ENCODE results near the gene ARG1. TPM values are rescaled to one million over a fixed set of nuclear protein-coding genes. Genes with fewer than 3 reads are reported as not detected.

The ARG1 gene
- polyA plus RNA-seq, 2 of the 4 experiments (the other 2 are of a cell fraction), result not detected

- no peak for ATAC-seq
These were observed 21.1 kb upstream of the ARG1 start for GRCh38 chr6:131551902-131552301.

DNA sequence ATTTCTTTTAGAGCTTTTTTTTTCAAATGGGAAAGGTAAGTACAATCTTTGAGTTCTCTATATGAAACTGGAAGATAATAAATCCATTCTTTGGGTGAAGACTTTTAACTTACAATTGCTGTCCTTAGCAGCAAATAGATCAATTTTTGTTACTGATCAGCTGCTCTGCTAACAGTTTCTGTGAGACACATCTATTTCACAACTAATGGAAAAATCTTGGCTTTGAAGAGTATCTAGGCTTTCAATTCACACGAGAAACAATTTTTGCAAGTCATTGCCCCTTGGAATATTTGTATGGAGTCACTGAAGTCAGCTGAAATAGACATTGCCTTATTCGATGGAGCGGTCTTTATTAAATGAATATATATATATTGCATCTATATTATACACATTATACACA lies 20.5 kb upstream of the ARG1 start:
- ATAC-seq (no peak), DNase-seq (ENCODE audit: low read depth in 1 of 2, low spot score in 1 of 2) (no peak), FAIRE-seq (no peak)
- ChIA-PET CTCF (no interaction called here), POLR2A (no interaction called here)
- 63% methylated on average over 3 of the region's 3 CpGs for WGBS (ENCODE audit: missing lambda C conversion rate)
- Histone ChIP-seq H3K4me3 (no peak overlapping the region), H3K9me3 (no peaks in the 10 kb centered on the region), H3K27ac (no peak overlapping the region), H3K4me1 (no peaks in the 10 kb centered on the region), H3K4me2 (no peak overlapping the region)
- no peak for TF ChIP-seq TP53 (CRISPR knock-in tag; IDR thresholded peaks at IDR 0.05)
- no peak for TF ChIP-seq ZFP36 (IDR thresholded peaks at IDR 0.05; ENCODE audit: borderline replicate concordance, partially characterized antibody)
- TF ChIP-seq ZNF302 (CRISPR knock-in tag; IDR thresholded peaks at IDR 0.05), result no peak
- no peak for TF ChIP-seq HOXA7 (CRISPR knock-in tag; IDR thresholded peaks at IDR 0.05)
- TF ChIP-seq NFE2L2 (conservative IDR thresholded peaks at IDR 0.05; ENCODE audit: low read length), result peak; percentile 68
- TF ChIP-seq MAFK (IDR thresholded peaks at IDR 0.05; ENCODE audit: partially characterized antibody), result peak; percentile 13

More at GRCh38 chr6:131551902-131552301, 21.1 kb upstream of the ARG1 start:
- WGBS (ENCODE audit: missing lambda C conversion rate), result 72% methylated on average over 4 of the region's 4 CpGs
- POLR2A ChIA-PET, result no interaction called here
- no peak for DNase-seq (ENCODE audit: low read depth in 1 of 2, low spot score in 1 of 2)
- no peak overlapping the region for H3K27ac ChIP-seq
- FAIRE-seq, result no peak
- CTCF ChIA-PET, result no interaction called here
- H3K4me3 ChIP-seq, result no peak overlapping the region
- no peaks in the 10 kb centered on the region for H3K4me1 ChIP-seq
- H3K4me2 ChIP-seq, result no peak overlapping the region
- no peaks in the 10 kb centered on the region for H3K9me3 ChIP-seq
- TF ChIP-seq ZSCAN20 (CRISPR knock-in tag; IDR thresholded peaks at IDR 0.05) (no peak), ATOH8 (CRISPR knock-in tag; IDR thresholded peaks at IDR 0.05; ENCODE audit: low read depth) (no peak), CHD2 (IDR thresholded peaks at IDR 0.05; ENCODE audit: low read length, partially characterized antibody) (no peak), KDM1A (IDR thresholded peaks at IDR 0.05; ENCODE audit: low read depth) (no peak), FOXS1 (CRISPR knock-in tag; IDR thresholded peaks at IDR 0.05) (no peak), CEBPB (IDR thresholded peaks at IDR 0.05) (no peak), CTCF (IDR thresholded peaks at IDR 0.05) (no peak), RARB (CRISPR knock-in tag; IDR thresholded peaks at IDR 0.05) (no peak), ELK1 (IDR thresholded peaks at IDR 0.05; ENCODE audit: low read depth, low read length) (no peak), PHF8 (IDR thresholded peaks at IDR 0.05; ENCODE audit: borderline replicate concordance, low read depth) (no peak), TFCP2L1 (CRISPR knock-in tag; IDR thresholded peaks at IDR 0.05) (no peak), EHF (CRISPR knock-in tag; IDR thresholded peaks at IDR 0.05) (no peak), ESRRA (IDR thresholded peaks at IDR 0.05; ENCODE audit: borderline replicate concordance, low read length) (no peak), ZFP36 (IDR thresholded peaks at IDR 0.05; ENCODE audit: borderline replicate concordance, partially characterized antibody) (no peak), MYC (IDR thresholded peaks at IDR 0.05; ENCODE audit: borderline replicate concordance, low read length) (no peak), JUN (IDR thresholded peaks at IDR 0.05) (no peak), POLR2A (IDR thresholded peaks at IDR 0.05; ENCODE audit: low read length) (no peak), FOSL2 (IDR thresholded peaks at IDR 0.05) (no peak), FOSL2 (CRISPR knock-in tag; IDR thresholded peaks at IDR 0.05) (no peak), EHMT2 (IDR thresholded peaks at IDR 0.05; ENCODE audit: low read depth) (no peak)

Measured in A549 (cell line).